Retinal pigment epithelial cell (primary cell): ENCODE data around the gene SEPSECS.

Experiments used
- DNase-seq: peaks from one replicate; pipeline ENCODE4 v3.0.0-alpha.2; 2010; ENCODE audit warnings: low read depth
- H3K4me3 ChIP-seq: 2 replicates; pipeline ENCODE4 v1.5.1; 2011; ENCODE audit warnings: mild to moderate bottlenecking, low read length, control low read depth, moderate library complexity
- CTCF ChIP-seq: conservative IDR thresholded peaks from 2 replicates; pipeline ENCODE4 v1.5.1; 2011; ENCODE audit warnings: low read depth, low read length, control low read depth, inconsistent platforms

Gene SEPSECS

GRCh38 chr4:25075129-25075528 lies 85.1 kb downstream of the SEPSECS start:
- no peak for TF ChIP-seq CTCF
- no peak overlapping the region for H3K4me3 ChIP-seq
- no peak for DNase-seq

- no peak for TF ChIP-seq CTCF
- DNase-seq, result no peak
- no peak overlapping the region for H3K4me3 ChIP-seq
These were observed 89.7 kb downstream of the SEPSECS start for GRCh38 chr4:25070545-25070944.
